Measurements from ENCODE around the gene SMOC1.

Gene SMOC1

DNA sequence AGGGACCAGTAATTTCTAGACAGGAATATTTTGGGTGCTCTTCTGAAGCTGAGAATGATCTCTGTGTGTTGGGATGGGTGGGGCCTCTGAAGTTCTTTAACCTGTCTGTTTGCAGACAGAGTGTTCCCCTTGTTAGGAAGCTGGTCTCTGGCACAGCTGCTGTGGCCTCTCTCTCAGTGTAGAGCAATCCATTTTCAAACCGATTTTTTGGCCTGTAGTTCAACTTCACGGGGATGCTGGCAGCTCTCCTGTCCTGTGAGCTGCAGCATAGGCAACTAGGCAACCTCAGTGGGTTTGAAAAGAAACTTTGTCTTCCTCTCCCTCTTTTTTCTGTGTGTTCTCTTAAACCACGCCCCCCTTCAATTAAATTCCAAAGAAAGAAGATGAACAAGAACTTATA, 69.1 kb downstream of the SMOC1 start:
- H3K4me3 ChIP-seq (ENCODE audit: low read depth, low read length, poor library complexity, severe bottlenecking): no peak overlapping the region
- no peaks in the 10 kb centered on the region for H3K9me2 ChIP-seq (ENCODE audit: low read depth, low read length)
- TF ChIP-seq EZH2 (IDR thresholded peaks at IDR 0.05; ENCODE audit: borderline replicate concordance, low read length): no peak
- TF ChIP-seq, protein P1, sequence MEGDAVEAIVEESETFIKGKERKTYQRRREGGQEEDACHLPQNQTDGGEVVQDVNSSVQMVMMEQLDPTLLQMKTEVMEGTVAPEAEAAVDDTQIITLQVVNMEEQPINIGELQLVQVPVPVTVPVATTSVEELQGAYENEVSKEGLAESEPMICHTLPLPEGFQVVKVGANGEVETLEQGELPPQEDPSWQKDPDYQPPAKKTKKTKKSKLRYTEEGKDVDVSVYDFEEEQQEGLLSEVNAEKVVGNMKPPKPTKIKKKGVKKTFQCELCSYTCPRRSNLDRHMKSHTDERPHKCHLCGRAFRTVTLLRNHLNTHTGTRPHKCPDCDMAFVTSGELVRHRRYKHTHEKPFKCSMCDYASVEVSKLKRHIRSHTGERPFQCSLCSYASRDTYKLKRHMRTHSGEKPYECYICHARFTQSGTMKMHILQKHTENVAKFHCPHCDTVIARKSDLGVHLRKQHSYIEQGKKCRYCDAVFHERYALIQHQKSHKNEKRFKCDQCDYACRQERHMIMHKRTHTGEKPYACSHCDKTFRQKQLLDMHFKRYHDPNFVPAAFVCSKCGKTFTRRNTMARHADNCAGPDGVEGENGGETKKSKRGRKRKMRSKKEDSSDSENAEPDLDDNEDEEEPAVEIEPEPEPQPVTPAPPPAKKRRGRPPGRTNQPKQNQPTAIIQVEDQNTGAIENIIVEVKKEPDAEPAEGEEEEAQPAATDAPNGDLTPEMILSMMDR (IDR thresholded peaks at IDR 0.05; ENCODE audit: low read length): no peak
- no peak overlapping the region for H2AFZ ChIP-seq (ENCODE audit: low read length)
- H3K4me1 ChIP-seq (ENCODE audit: insufficient read depth, low read length, severe bottlenecking): no peaks in the 10 kb centered on the region
- H3K9me3 ChIP-seq (ENCODE audit: low read length): no peaks in the 10 kb centered on the region
- no peaks in the 10 kb centered on the region for H4K20me1 ChIP-seq (ENCODE audit: insufficient read depth, low read length)
- H3K36me3 ChIP-seq (ENCODE audit: insufficient read depth, low read length): no peaks in the 10 kb centered on the region
- no peak overlapping the region for H3K4me2 ChIP-seq (ENCODE audit: low read length)
- no peak overlapping the region for H3K27ac ChIP-seq (ENCODE audit: low read depth, low read length, poor library complexity, severe bottlenecking)
- no peaks in the 10 kb centered on the region for H3K79me2 ChIP-seq (ENCODE audit: insufficient read depth, low read length)
- H3K9ac ChIP-seq (ENCODE audit: low read length): no peak overlapping the region
- H3K27me3 ChIP-seq (ENCODE audit: insufficient read depth, low read length): no peaks in the 10 kb centered on the region
- no peaks in the 10 kb centered on the region for H3F3A ChIP-seq (ENCODE audit: insufficient read depth, low read length)

DNA sequence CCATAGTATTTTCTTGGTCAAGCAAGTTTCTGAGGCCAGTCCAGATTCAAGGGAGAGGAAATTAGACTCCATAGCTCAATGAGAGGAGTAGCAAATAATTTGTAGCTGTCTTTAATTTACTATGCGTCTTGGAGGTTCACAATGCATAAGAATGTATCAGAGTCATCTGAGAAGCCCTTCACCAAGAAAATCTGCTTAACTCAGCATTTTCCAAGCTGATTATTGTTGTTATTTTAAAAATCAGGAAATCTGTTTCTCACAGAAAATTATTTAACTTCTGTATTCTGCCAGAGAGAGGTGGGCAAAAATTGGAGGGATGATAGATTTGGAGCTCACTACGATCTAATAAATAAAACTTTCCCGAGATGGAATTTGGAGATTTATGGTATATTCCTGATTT, 72.0 kb downstream of the SMOC1 start:
- Histone ChIP-seq H3K9me2 (ENCODE audit: low read depth, low read length) (no peaks in the 10 kb centered on the region), H3K4me2 (ENCODE audit: low read length) (no peak overlapping the region), H3K9me3 (ENCODE audit: low read length) (no peaks in the 10 kb centered on the region), H3K4me3 (ENCODE audit: low read depth, low read length, poor library complexity, severe bottlenecking) (no peak overlapping the region), H3K9ac (ENCODE audit: low read length) (no peak overlapping the region), H3F3A (ENCODE audit: insufficient read depth, low read length) (no peaks in the 10 kb centered on the region), H3K27ac (ENCODE audit: low read depth, low read length, poor library complexity, severe bottlenecking) (no peak overlapping the region), H3K79me2 (ENCODE audit: insufficient read depth, low read length) (no peaks in the 10 kb centered on the region), H2AFZ (ENCODE audit: low read length) (no peak overlapping the region), H3K4me1 (ENCODE audit: insufficient read depth, low read length, severe bottlenecking) (no peaks in the 10 kb centered on the region), H3K27me3 (ENCODE audit: insufficient read depth, low read length) (no peaks in the 10 kb centered on the region), H3K36me3 (ENCODE audit: insufficient read depth, low read length) (no peaks in the 10 kb centered on the region), H4K20me1 (ENCODE audit: insufficient read depth, low read length) (no peaks in the 10 kb centered on the region)
- TF ChIP-seq, protein P1 (IDR thresholded peaks at IDR 0.05; ENCODE audit: low read length): no peak
- TF ChIP-seq EZH2 (IDR thresholded peaks at IDR 0.05; ENCODE audit: borderline replicate concordance, low read length): no peak

DNA sequence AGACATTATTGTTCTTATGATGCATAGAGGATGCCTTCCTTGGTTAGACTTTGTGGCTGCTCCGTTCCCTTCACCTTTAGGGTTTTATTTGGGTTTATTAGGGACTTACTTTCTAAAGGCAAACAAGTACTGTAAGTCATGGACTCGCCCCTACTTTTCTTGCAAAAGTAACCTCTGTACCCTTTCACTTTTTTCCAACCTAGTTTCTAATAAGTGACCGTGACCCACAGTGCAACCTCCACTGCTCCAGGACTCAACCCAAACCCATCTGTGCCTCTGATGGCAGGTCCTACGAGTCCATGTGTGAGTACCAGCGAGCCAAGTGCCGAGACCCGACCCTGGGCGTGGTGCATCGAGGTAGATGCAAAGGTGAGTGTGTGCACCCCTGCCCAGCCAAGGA, 72.7 kb downstream of the SMOC1 start:
- no peak overlapping the region for H3K4me3 ChIP-seq (ENCODE audit: low read depth, low read length, poor library complexity, severe bottlenecking)
- H4K20me1 ChIP-seq (ENCODE audit: insufficient read depth, low read length): no peaks in the 10 kb centered on the region
- H3F3A ChIP-seq (ENCODE audit: insufficient read depth, low read length): no peaks in the 10 kb centered on the region
- H3K36me3 ChIP-seq (ENCODE audit: insufficient read depth, low read length): no peaks in the 10 kb centered on the region
- H3K9me2 ChIP-seq (ENCODE audit: low read depth, low read length): no peaks in the 10 kb centered on the region
- H3K27me3 ChIP-seq (ENCODE audit: insufficient read depth, low read length): no peaks in the 10 kb centered on the region
- no peaks in the 10 kb centered on the region for H3K4me1 ChIP-seq (ENCODE audit: insufficient read depth, low read length, severe bottlenecking)
- no peak for TF ChIP-seq EZH2 (IDR thresholded peaks at IDR 0.05; ENCODE audit: borderline replicate concordance, low read length)
- TF ChIP-seq, protein P1 (IDR thresholded peaks at IDR 0.05; ENCODE audit: low read length): no peak
- no peaks in the 10 kb centered on the region for H3K9me3 ChIP-seq (ENCODE audit: low read length)
- H3K79me2 ChIP-seq (ENCODE audit: insufficient read depth, low read length): no peaks in the 10 kb centered on the region
- H2AFZ ChIP-seq (ENCODE audit: low read length): no peak overlapping the region
- H3K27ac ChIP-seq (ENCODE audit: low read depth, low read length, poor library complexity, severe bottlenecking): no peak overlapping the region
- H3K9ac ChIP-seq (ENCODE audit: low read length): no peak overlapping the region
- H3K4me2 ChIP-seq (ENCODE audit: low read length): no peak overlapping the region
